ENCODE results near the gene PIK3R5.

DNA sequence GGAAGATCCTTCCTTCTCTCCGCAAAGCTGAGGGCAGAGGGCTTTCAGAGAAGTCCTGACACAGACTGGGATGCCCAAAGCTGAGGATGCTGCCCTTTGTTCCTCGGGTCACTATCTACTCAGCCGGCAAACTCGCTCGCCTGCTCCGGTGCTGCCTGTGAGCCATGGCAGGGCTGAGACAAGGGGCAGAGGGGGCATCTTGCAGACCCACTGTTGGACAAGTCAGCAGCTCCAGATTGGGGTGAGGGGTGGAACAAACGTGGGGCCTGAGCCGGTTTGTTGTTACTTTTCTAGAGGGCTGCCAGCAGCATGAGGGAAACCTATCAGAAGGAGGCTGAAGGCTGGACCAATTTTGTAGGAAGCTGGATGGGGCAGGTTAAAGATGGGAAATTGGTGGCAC lies 51.0 kb downstream of the PIK3R5 start:
- TF ChIP-seq, protein P1, sequence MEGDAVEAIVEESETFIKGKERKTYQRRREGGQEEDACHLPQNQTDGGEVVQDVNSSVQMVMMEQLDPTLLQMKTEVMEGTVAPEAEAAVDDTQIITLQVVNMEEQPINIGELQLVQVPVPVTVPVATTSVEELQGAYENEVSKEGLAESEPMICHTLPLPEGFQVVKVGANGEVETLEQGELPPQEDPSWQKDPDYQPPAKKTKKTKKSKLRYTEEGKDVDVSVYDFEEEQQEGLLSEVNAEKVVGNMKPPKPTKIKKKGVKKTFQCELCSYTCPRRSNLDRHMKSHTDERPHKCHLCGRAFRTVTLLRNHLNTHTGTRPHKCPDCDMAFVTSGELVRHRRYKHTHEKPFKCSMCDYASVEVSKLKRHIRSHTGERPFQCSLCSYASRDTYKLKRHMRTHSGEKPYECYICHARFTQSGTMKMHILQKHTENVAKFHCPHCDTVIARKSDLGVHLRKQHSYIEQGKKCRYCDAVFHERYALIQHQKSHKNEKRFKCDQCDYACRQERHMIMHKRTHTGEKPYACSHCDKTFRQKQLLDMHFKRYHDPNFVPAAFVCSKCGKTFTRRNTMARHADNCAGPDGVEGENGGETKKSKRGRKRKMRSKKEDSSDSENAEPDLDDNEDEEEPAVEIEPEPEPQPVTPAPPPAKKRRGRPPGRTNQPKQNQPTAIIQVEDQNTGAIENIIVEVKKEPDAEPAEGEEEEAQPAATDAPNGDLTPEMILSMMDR (IDR thresholded peaks at IDR 0.05; ENCODE audit: insufficient read depth, low read depth, low read length): no peak
- no peak for TF ChIP-seq EZH2 (IDR thresholded peaks at IDR 0.05; ENCODE audit: insufficient read depth, low read length)

All from astrocyte (in vitro differentiated cells and primary cell).